ENCODE data around the gene CMIP.

DNA sequence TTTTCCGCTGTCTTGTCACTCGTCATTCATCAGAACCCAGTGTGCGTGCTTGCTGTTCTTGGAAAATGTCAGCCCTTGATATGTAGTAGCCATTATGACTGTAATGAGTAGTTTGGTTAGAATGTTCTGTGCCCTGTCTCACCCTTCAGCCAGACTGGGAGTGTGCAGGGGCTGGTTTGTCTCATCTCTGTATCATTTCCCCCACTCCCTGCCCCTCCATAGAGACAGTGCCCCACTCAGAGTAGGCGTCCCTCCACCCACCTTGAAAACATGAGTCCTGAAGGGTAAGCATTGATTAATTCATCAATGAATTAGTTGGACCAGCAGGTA lies 197.5 kb downstream of the CMIP start:
- TF ChIP-seq GATA2 (IDR thresholded peaks at IDR 0.05; ENCODE audit: low read depth, low read length), result no peak
- no peak for TF ChIP-seq GATA3 (IDR thresholded peaks at IDR 0.05; ENCODE audit: low read depth, low read length)

All from SH-SY5Y (cell line).